Left cardiac atrium (tissue), 4 donors: Measurements from ENCODE around the gene CIRBP. TPM values are rescaled to one million over a fixed set of nuclear protein-coding genes. Genes with fewer than 3 reads are reported as not detected.
"Not testable (repeated sequence)": the region's sequence is repeated elsewhere in the genome, so short reads cannot be mapped to it uniquely, and the experiment has no call there.

Experiments
- ATAC-seq, 2 donors: fragments of 200-7000 bp; cut with Tn5 transposase; one replicate each; pipeline ENCODE4 v1.9.1; 2020; ENCODE audit warnings: mild to moderate bottlenecking in 2 of 2, moderate library complexity in 2 of 2
- DNase-seq: peaks from one replicate; pipeline ENCODE4 v3.0.0-alpha.2; 2020
- intact Hi-C, 2 donors: fragments of 100-400 bp; cut with DNase I; formaldehyde crosslinking; loops; one replicate each; pipeline versions ENCODE4 v1.14.1 to v1.15.1; 2022 to 2023
- total RNA-seq, 2 donors: library from RNA; stranded (reverse); fragmentation: NEBNext Ultra II Directional; extraction: Animal tissue kit (Norgen Biotek cat#: 25700); gene quantifications; one replicate each; pipeline ENCODE4 v1.2.1, GENCODE V29; 2021
- donor health status: DM: no; HTN: yes; CAD: no.
- donor health status: DM: no; HTN: yes; CAD: no; lungs with severe emphysema.
- donor health status: DM: yes; HTN: yes; CAD: no.
- donor health status: Dilated cardiomyopathy.

The CIRBP gene
- total RNA-seq, 2 donors from 2014 or later = 229 to 379 TPM

- ATAC-seq (peak; percentile 15 to 52), DNase-seq (no peak)
- intact Hi-C loops = no loop called here
Observed at GRCh38 chr19:1295169-1296012, 26.3 kb downstream of the CIRBP start.

DNA sequence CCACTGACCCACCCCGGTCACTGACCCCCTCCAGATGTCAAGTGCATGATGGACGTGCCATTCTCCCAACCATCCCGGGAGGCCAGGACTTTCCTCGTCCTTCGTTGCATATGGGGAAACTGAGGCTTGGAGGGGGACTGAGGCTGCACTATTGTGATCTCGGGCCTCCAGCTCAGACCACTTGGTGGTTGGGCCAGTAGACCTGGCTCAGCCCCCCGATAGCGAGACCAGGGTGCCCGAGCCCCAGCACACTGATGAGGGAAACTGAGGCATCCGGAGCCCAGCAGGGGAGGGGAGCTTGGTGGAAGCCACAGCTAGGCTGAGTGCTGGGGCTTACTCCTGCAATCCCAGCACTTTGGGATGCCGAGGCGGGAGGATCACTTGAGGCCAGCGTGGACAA, 26.9 kb downstream of the CIRBP start:
- no peak for DNase-seq
- no peak for ATAC-seq
- intact Hi-C loops = no loop called here

DNA sequence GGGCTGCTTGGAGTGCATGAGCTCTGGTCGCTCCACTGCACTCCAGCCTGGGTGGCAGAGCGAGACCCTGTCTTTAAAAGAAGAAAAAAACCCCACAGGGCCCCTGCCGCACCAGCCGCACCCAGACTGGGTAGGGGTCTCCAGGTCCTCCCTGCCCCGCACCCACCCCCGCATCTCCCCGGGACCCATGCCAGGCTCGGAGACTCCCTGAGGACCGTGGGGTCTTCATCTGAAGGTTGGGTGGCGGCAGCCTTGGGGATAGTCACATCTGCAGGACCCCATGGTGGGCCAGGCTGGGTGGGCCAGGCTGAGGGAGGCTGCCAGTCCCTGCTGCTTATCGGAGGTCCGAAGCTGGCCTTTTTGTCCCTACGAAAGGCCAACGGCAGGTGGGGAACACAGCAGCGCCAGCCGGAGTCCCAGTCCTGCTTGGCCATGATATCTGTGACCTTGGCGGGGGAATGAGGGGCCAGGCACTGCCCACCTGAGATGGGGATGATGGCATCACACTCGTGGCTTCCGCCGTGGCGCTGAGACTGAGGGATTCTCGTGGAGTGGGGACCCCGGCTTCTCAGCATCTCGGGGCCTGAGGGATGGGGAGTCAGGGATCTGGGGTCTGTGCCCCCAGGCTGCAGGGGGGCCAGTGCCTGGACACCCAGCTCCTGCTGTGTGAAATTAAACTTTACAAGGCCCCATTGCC, 27.6 kb downstream of the CIRBP start:
- intact Hi-C loops = no loop called here
- no peak for DNase-seq
- ATAC-seq = no peak

DNA sequence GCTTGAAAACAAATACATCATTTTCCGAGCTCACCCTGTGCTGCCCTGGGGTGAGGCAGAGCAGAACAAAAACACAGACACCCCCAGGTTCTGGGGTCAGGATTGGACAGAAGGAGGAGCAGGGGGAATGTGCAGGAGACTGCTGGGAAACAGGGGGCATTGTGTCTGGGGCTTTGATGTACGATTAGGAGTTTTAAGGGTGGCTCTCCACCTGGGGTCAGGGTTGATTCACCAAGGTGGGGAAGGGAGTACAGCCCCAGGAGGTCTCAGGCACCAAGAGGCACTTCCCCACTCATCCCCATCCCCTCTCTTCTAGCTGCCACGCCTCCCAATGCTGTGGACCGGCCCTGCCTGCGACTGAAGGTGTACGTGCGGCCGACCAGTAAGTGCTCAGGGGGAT, 29.1 kb downstream of the CIRBP start:
- ATAC-seq (no peak), DNase-seq (no peak)
- intact Hi-C loops = no loop called here

- DNase-seq (no peak), ATAC-seq (no peak)
- intact Hi-C loops = no loop called here
Observed at GRCh38 chr19:1299801-1300200, 30.7 kb downstream of the CIRBP start.

DNA sequence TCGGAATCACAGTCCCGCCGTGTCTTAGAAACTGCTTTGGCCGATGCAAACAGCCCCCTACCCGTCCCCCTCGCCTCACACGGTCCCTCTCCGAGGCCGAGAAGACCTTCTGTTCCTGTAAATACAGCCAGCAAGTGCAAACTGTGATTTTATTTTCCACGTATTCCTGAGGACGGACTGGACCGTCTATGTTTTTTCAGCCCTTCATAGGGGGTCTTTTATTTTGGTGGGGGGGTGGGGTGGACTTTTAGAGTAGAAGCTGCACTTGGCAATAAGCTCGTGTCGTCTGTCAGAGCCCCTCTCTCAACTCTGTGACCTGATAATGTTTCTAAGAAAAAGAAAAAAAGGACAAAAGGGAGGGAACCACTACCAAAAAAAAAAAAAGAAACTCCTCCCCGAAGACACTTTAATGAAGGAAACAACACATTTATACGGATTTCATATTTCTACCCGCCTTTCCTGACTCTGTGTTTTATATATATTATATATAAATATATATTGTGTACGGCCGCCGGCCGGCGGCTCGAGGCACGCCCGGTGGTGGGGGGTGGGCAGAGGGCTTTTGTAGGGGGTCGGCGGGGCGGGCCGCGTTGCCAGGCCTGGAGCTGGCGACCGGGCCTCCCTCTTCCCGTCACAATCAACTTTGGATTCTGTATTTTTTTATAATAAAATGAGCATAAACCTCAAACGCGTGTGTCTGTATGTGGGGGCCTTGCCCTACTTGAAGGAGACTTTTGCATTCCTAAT, 31.8 kb downstream of the CIRBP start:
- DNase-seq (no peak), ATAC-seq (no peak)
- intact Hi-C loops = no loop called here

DNA sequence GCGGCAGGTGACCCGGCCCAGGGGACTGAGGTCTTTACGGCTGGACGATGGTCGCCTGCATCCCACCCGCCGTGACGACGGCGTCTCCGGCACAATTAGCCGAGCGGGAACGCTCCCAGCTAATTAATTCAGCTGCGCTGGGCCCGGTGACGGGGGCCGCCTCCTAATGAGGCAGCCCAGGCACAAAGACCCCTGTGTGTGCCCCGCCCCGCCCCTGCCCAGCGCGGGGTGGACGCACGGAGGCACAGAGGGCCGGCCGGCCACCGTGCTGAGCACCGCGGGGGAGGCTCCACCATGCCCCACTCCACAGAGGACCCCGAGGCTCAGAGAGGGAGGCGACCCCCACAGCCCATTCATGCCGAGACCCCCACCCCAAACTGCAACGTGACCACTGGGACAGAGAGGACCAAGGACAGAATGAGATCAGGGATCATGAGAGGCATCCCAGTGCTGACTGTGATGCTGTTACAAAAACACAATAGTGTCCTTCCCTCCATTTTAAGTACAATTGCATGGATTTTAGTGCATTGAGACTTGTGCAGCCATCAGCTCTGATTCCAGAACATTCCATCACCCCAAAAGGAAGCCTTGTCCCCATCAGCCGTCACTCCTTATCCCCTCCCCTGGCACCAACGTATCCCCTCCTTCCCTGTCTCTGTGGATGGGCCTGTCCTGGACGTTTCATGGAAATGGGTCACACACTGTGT, 33.6 kb downstream of the CIRBP start:
- intact Hi-C loops = no loop called here
- DNase-seq (no peak), ATAC-seq (no peak)

- no peak for DNase-seq
- intact Hi-C loops = no loop called here
- ATAC-seq = no peak
Observed at GRCh38 chr19:1304197-1304924, 35.2 kb downstream of the CIRBP start.

DNA sequence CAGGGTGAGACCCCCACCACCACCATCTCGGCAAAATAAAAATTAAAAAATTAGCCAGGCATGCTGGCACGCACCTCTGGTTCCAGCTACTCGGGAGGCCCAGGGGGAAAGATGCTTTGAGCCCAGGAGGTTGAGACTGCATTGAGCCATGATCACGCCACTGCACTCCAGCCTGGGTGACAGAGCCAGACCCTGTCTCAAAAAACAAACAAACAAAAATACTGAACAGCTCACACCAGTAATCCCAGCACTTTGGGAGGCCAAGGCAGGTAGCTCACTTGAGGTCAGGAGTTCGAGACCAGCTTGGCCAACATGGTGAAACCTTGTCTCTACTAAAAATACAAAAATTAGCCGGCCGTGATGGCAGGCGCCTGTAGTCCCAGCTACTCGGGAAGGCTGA, 36.2 kb downstream of the CIRBP start:
- DNase-seq, ATAC-seq, intact Hi-C loops: not testable (repeated sequence)

- ATAC-seq (no peak), DNase-seq (no peak)
- intact Hi-C loops = no loop called here
Observed at GRCh38 chr19:1307320-1307719, 38.2 kb downstream of the CIRBP start.

- ATAC-seq (no peak), DNase-seq (no peak)
- intact Hi-C loops = no loop called here
Observed at GRCh38 chr19:1307755-1308303, 38.7 kb downstream of the CIRBP start.

GRCh38 chr19:1308718-1309117, 39.6 kb downstream of the CIRBP start:
- DNase-seq = no peak
- intact Hi-C loops = no loop called here
- ATAC-seq = no peak

- no peak for ATAC-seq
Observed at GRCh38 chr19:1309977-1310852, 41.1 kb downstream of the CIRBP start.

GRCh38 chr19:1310853-1311180, 41.7 kb downstream of the CIRBP start:
- DNase-seq (no peak), ATAC-seq (no peak)
- intact Hi-C loops = no loop called here

More at GRCh38 chr19:1309977-1310852, 41.1 kb downstream of the CIRBP start:
- no peak for DNase-seq
- intact Hi-C loops = no loop called here

- no peak for ATAC-seq
- intact Hi-C loops = no loop called here
- no peak for DNase-seq
Observed at GRCh38 chr19:1311543-1312091, 42.5 kb downstream of the CIRBP start.

DNA sequence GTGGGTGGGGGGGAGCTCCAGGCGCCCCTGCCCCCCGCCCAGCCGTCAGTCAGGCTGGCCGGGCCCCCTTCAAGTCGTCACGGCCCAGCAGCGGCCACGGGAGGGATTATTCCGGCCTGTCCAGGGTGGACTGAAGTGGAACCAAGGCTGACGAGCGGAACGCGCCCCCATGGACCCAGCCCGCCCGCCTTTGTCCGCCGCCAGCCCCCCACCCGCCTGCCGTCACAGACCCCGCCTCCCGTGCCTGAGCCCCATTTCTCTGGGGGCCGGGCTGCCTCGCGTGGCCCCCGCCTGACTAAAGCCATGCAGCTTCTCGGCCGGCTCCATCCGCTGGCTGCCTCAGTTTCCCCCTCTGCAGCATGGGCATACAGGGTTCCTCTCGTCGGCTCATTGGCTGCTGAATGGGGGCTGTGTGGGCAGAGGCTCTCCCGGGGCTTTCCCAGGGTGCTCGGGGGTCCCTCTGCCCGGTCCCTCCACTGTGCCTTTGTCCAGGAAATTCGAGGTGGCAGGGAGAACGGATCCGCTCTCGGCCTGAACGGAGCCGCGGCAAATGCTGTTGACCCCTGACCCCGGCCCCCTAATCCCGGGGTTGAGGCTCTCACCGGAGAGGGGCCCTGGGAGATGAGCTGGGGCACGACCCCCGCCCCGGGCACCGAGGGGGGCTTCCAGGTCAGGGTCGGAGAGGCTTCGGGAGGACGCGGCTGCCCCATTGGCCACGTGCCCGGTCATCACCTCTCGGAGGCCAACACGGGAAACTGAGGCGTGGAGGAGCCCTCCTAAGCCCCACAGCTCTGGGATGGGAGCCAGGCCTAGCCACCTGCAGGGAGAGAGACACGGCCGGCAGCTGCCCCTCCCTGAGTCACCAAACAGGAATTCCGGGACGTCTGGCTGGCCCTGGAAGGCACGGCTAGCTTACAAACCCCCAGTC, 43.9 kb downstream of the CIRBP start:
- intact Hi-C loops = no loop called here
- no peak for DNase-seq
- no peak for ATAC-seq
